Fibroblast of mammary gland (primary cell): ENCODE measurements around the gene LMBR1.

Source experiments
- DNase-seq: peaks from one replicate; pipeline ENCODE4 v3.0.0-alpha.2; 2010; ENCODE audit warnings: low read depth
- H3K4me3 ChIP-seq: 2 replicates; pipeline ENCODE4 v1.5.1; 2011; ENCODE audit warnings: low read depth, mild to moderate bottlenecking, low read length, moderate library complexity; ENCODE audit not compliant: control insufficient read depth
- CTCF ChIP-seq: conservative IDR thresholded peaks from 2 replicates; pipeline ENCODE4 v1.5.1; 2011; ENCODE audit warnings: low read depth, low read length, inconsistent platforms; ENCODE audit not compliant: control insufficient read depth, insufficient read depth

LMBR1 gene

DNA sequence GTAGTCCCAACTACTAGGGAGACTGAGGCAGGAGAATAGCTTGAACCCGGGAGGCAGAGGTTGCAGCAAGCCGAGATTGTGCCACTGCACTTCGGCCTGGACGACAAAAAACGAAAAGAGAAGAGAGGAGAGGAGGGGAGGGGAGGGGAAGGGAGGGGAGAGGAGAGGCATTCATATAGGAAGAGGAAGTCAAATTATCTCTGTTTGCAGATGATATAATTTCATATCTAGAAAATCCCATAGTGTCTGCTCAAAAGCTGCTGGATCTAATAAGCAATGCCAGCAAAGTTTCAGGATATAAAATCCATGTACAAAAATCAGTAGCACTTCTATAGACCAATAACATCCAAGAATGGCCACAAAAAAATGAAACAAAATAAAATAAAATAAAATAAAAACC, 120.3 kb downstream of the LMBR1 start:
- no peak for TF ChIP-seq CTCF
- no peak overlapping the region for H3K4me3 ChIP-seq
- no peak for DNase-seq

GRCh38 chr7:156768698-156769472, 124.1 kb downstream of the LMBR1 start:
- TF ChIP-seq CTCF, result no peak
- DNase-seq, result no peak
- H3K4me3 ChIP-seq, result no peak overlapping the region

- no peak overlapping the region for H3K4me3 ChIP-seq
- DNase-seq, result no peak
- no peak for TF ChIP-seq CTCF
Measured at GRCh38 chr7:156766666-156767065, 126.3 kb downstream of the LMBR1 start.

GRCh38 chr7:156765901-156766656, 126.9 kb downstream of the LMBR1 start:
- no peak for DNase-seq
- no peak for TF ChIP-seq CTCF
- H3K4me3 ChIP-seq, result no peak overlapping the region

DNA sequence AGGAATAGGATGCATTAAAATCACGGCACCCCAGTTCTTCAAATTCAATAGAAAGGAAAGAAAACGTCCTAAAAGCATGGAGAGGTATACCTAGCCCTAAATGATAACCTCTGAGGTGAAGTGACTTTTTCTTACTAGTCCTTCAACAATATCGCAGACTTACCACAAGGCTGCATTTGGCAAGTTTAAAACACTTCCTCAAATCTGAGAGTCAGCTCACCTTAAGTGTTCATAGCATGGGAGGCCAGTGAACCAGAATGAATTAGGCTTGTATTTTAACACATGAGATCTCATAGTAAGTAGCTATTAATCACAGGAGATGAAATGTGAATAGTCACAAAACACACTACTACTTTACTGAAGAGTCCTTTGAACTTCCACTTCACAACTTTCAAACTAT, 128.2 kb downstream of the LMBR1 start:
- H3K4me3 ChIP-seq, result no peak overlapping the region
- DNase-seq, result no peak
- TF ChIP-seq CTCF, result no peak

GRCh38 chr7:156764016-156764669, 128.8 kb downstream of the LMBR1 start:
- no peak overlapping the region for H3K4me3 ChIP-seq
- peak; percentile 80 for TF ChIP-seq CTCF
- peak; percentile 81 for DNase-seq
